ENCODE measurements around the gene CCR6.

- TF ChIP-seq, protein P1, sequence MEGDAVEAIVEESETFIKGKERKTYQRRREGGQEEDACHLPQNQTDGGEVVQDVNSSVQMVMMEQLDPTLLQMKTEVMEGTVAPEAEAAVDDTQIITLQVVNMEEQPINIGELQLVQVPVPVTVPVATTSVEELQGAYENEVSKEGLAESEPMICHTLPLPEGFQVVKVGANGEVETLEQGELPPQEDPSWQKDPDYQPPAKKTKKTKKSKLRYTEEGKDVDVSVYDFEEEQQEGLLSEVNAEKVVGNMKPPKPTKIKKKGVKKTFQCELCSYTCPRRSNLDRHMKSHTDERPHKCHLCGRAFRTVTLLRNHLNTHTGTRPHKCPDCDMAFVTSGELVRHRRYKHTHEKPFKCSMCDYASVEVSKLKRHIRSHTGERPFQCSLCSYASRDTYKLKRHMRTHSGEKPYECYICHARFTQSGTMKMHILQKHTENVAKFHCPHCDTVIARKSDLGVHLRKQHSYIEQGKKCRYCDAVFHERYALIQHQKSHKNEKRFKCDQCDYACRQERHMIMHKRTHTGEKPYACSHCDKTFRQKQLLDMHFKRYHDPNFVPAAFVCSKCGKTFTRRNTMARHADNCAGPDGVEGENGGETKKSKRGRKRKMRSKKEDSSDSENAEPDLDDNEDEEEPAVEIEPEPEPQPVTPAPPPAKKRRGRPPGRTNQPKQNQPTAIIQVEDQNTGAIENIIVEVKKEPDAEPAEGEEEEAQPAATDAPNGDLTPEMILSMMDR (IDR thresholded peaks at IDR 0.05) = no peak
- TF ChIP-seq POLR2A (IDR thresholded peaks at IDR 0.05) = no peak
These were observed 16.9 kb downstream of the CCR6 start for GRCh38 chr6:167139761-167140160.
